Measurements from ENCODE around the gene ALB.
"Not testable (repeated sequence)": the region's sequence is repeated elsewhere in the genome, so short reads cannot be mapped to it uniquely, and the experiment has no call there.

ALB gene

GRCh38 chr4:73404042-73404441 is at the start of gene ALB:
Gene ALB (plus strand): TSS chr4:73404287. CDS start chr4:73404328, 41 bp downstream.
- DNase-seq (ENCODE audit: low spot score) = no peak

- not testable (repeated sequence) for DNase-seq (ENCODE audit: low spot score)
Observed at GRCh38 chr4:73357174-73357573, 46.9 kb upstream of the ALB start.

GRCh38 chr4:73369506-73370199 is 34.4 kb upstream of the ALB start:
- not testable (repeated sequence) for DNase-seq (ENCODE audit: low spot score)

- DNase-seq (ENCODE audit: low spot score) = no peak
Observed at GRCh38 chr4:73375328-73375741, 28.8 kb upstream of the ALB start.

GRCh38 chr4:73376251-73376650 is 27.8 kb upstream of the ALB start:
- no peak for DNase-seq (ENCODE audit: low spot score)

- DNase-seq (ENCODE audit: low spot score) = no peak
Observed at GRCh38 chr4:73376976-73377375, 27.1 kb upstream of the ALB start.

GRCh38 chr4:73378887-73379286 is 25.2 kb upstream of the ALB start:
- no peak for DNase-seq (ENCODE audit: low spot score)

GRCh38 chr4:73379946-73380345 is 24.1 kb upstream of the ALB start:
- DNase-seq (ENCODE audit: low spot score) = no peak

- DNase-seq (ENCODE audit: low spot score) = no peak
Observed at GRCh38 chr4:73381214-73381613, 22.9 kb upstream of the ALB start.

- DNase-seq (ENCODE audit: low spot score) = no peak
Observed at GRCh38 chr4:73383452-73383851, 20.6 kb upstream of the ALB start.

- DNase-seq (ENCODE audit: low spot score) = no peak
Observed at GRCh38 chr4:73387552-73387951, 16.5 kb upstream of the ALB start.

- DNase-seq (ENCODE audit: low spot score) = no peak
Observed at GRCh38 chr4:73388887-73389286, 15.2 kb upstream of the ALB start.

- DNase-seq (ENCODE audit: low spot score) = not testable (repeated sequence)
Observed at GRCh38 chr4:73389663-73390062, 14.4 kb upstream of the ALB start.

- DNase-seq (ENCODE audit: low spot score) = no peak
Observed at GRCh38 chr4:73391774-73392173, 12.3 kb upstream of the ALB start.

GRCh38 chr4:73392936-73393335 is 11.2 kb upstream of the ALB start:
- no peak for DNase-seq (ENCODE audit: low spot score)

- no peak for DNase-seq (ENCODE audit: low spot score)
Observed at GRCh38 chr4:73396304-73396703, 7.8 kb upstream of the ALB start.

GRCh38 chr4:73396993-73397972 is 6.8 kb upstream of the ALB start:
- no peak for DNase-seq (ENCODE audit: low spot score)

- DNase-seq (ENCODE audit: low spot score) = no peak
Observed at GRCh38 chr4:73401412-73401811, 2.7 kb upstream of the ALB start.

- DNase-seq (ENCODE audit: low spot score) = no peak
Observed at GRCh38 chr4:73404457-73404856, 370 bp downstream of the ALB start.

GRCh38 chr4:73405138-73405537 is 1.1 kb downstream of the ALB start:
- no peak for DNase-seq (ENCODE audit: low spot score)

GRCh38 chr4:73406548-73406875 is 2.4 kb downstream of the ALB start:
- DNase-seq (ENCODE audit: low spot score) = no peak

GRCh38 chr4:73407227-73407673 is 3.2 kb downstream of the ALB start:
- DNase-seq (ENCODE audit: low spot score) = no peak

GRCh38 chr4:73408181-73408867 is 4.2 kb downstream of the ALB start:
- DNase-seq (ENCODE audit: low spot score) = no peak
